GM10847 (cell line): Measurements from ENCODE around the gene MEIS2.

ENCODE experiments used
- POLR2A ChIP-seq: IDR thresholded peaks from 2 replicates; pipeline ENCODE4 v1.6.1; 2011; ENCODE audit not compliant: insufficient read length; ENCODE audit errors: extremely low read depth

Gene MEIS2

GRCh38 chr15:37032091-37032775 lies 68.1 kb downstream of the MEIS2 start:
- TF ChIP-seq POLR2A: no peak

DNA sequence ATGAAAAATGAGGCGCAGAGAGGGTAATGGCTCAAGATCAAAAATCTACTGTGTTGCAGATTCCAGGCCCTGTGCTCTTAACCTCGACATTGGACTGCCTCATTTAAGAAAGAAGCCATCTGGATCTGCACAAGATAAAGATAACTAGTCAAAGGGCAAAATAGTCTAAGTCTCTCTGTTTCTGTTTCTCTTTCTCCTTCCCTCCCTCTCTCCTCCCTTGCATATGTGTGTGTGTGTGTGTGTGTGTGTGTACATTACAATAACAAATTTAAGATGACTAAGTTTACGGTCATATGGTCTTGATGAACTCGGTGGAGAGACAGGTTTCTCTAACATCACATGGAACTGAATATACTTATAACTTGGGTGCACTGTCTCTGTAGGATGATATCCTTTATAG lies 69.2 kb downstream of the MEIS2 start:
- no peak for TF ChIP-seq POLR2A

GRCh38 chr15:37028625-37029296 lies 71.6 kb downstream of the MEIS2 start:
- TF ChIP-seq POLR2A: no peak

GRCh38 chr15:37020852-37021251 lies 79.5 kb downstream of the MEIS2 start:
- TF ChIP-seq POLR2A: no peak

- TF ChIP-seq POLR2A: no peak
These were observed 80.6 kb downstream of the MEIS2 start for GRCh38 chr15:37019479-37020433.

DNA sequence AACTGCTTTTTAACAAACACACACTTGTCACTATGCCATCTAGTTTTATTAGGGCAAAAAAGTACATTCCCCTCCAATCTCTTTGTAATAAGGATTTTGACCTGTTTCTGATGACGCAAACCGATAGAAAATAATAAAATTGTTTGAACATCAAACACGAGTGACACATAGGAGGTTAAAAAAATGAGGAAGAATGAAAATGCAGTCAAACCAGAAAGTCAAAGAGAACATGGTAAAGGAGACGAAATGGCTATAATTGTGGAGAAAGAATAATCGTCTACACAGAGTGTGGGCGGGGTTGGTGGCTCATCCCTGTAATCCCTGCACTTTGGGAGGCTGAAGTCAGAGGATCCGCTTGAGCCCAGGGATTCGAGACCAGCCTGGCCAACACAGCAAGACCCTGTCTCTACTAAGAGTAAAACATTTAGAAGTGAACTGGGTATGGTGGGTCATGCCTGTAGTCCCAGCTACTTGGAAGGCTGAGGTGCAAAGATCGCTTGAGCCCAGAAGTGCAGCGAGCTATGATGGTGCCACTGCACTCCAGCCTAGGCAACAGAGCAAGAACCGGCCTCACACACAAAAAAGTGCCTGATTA lies 83.2 kb downstream of the MEIS2 start:
- no peak for TF ChIP-seq POLR2A

- no peak for TF ChIP-seq POLR2A
These were observed 84.1 kb downstream of the MEIS2 start for GRCh38 chr15:37016231-37016630.

- TF ChIP-seq POLR2A: no peak
These were observed 84.9 kb downstream of the MEIS2 start for GRCh38 chr15:37015451-37015850.

DNA sequence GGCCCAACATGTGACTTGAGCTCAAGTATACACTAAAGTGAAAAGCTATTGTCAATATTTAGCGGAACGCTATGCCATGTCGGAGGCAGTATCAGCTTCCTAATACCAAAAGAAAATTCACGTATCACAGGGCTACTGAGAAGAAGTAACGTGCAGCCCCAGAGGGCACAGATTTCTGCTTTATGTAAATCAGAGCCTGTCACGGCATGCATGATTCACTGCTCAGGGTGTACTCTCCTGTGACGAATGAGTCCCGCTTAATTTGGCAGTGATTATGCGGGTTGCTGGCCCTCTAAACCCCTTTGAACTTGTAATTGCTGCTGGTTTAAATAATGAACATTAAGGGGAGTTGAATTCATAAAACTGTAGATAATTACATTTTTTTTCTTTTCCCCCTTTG lies 85.3 kb downstream of the MEIS2 start:
- no peak for TF ChIP-seq POLR2A

- no peak for TF ChIP-seq POLR2A
These were observed 85.8 kb downstream of the MEIS2 start for GRCh38 chr15:37014566-37014965.

DNA sequence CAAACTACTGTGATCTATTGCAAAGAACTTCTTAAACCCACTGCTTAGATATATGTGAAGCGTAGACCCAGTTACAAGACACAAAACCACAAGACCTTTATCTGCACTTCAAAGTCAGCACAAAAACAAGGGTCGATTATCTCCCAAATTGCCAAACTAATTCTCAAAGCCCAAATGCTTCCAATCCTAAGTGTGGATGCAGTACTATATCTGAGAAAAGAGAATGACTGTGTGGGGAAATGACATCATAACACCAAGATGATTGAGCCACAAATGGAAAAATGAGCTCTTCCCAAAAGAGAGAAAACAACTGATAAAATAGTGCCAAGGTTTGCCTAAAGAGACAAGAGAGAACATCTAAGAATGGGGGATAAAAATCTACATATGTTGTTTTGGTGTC lies 86.2 kb downstream of the MEIS2 start:
- no peak for TF ChIP-seq POLR2A

DNA sequence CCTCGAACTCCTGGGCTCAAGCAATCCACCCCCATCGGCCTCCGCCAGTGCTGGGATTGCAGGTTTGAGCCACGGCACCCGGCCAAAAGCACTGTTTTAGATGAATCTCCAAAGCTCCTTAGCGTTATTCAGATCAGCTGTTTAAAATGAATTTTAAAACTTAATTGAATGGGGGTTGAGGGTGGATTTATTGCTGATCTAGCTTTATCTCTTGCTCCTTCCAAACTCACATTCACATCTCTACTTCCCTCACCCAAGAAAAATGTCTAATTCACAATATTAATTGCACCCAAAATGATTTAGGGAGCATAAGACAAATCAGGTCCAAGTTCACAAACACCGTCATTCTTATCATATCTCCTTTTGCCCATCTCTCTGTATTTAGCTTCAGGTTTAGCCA lies 89.8 kb downstream of the MEIS2 start:
- TF ChIP-seq POLR2A: no peak

GRCh38 chr15:37009288-37009687 lies 91.1 kb downstream of the MEIS2 start:
- TF ChIP-seq POLR2A: no peak

GRCh38 chr15:37008205-37008604 lies 92.1 kb downstream of the MEIS2 start:
- no peak for TF ChIP-seq POLR2A

DNA sequence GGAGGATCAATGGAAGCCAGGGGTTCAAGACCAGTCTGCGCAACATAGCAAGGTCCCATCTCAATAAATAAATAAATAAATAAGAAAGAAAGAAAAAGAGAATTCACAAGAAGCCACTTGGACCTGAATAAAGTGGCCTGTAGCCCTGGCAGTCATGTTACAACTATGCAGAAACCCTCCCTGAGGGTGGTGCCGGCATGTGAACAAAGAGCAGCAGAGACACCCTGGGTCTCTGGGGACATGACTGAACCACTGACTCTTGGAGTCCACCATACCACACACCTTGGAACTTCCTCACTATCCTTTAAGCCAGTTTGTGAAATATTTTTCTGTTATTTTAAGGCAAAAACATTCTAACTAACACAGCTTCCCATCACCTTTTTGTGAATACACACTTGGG lies 93.0 kb downstream of the MEIS2 start:
- TF ChIP-seq POLR2A: no peak
